ENCODE measurements around the gene XDH.

The XDH gene

GRCh38 chr2:31299547-31299946 is 115.0 kb downstream of the XDH start:
- no peaks in the 10 kb centered on the region for H3K36me3 ChIP-seq (ENCODE audit: insufficient read depth, low read length)
- no peaks in the 10 kb centered on the region for H3K4me1 ChIP-seq (ENCODE audit: insufficient read depth, low read length, severe bottlenecking)
- no peaks in the 10 kb centered on the region for H3K27me3 ChIP-seq (ENCODE audit: insufficient read depth, low read length)

DNA sequence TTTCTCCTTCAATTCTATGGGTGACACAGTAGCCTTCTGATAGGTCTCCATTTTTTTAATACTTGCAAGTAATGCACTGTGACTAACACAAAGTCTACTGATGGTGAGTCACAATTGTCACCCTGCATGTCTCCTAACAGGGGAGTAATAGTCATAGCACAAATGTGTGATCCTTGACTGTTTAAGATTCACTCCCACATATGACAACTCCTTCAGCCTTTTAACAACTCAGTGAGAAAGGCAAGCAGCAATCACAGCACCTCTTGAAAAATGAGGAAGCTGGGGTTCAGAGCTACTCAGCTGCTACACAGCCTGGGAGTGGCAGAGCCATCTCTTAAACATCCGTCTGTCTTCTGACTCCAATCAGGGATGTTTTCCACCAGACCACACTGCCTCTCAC is 116.8 kb downstream of the XDH start:
- H3K79me2 ChIP-seq (ENCODE audit: insufficient read depth, low read length): no peaks in the 10 kb centered on the region
- H3K4me3 ChIP-seq (ENCODE audit: low read depth, low read length, poor library complexity, severe bottlenecking): no peak overlapping the region
- no peaks in the 10 kb centered on the region for H3K9me3 ChIP-seq (ENCODE audit: low read length)
- no peaks in the 10 kb centered on the region for H4K20me1 ChIP-seq (ENCODE audit: insufficient read depth, low read length)
- H3K4me1 ChIP-seq (ENCODE audit: insufficient read depth, low read length, severe bottlenecking): no peaks in the 10 kb centered on the region
- no peaks in the 10 kb centered on the region for H3K9me2 ChIP-seq (ENCODE audit: low read depth, low read length)
- no peaks in the 10 kb centered on the region for H3K27me3 ChIP-seq (ENCODE audit: insufficient read depth, low read length)
- H3K36me3 ChIP-seq (ENCODE audit: insufficient read depth, low read length): no peaks in the 10 kb centered on the region
- TF ChIP-seq EZH2 (IDR thresholded peaks at IDR 0.05; ENCODE audit: borderline replicate concordance, low read length): no peak
- TF ChIP-seq, protein P1, sequence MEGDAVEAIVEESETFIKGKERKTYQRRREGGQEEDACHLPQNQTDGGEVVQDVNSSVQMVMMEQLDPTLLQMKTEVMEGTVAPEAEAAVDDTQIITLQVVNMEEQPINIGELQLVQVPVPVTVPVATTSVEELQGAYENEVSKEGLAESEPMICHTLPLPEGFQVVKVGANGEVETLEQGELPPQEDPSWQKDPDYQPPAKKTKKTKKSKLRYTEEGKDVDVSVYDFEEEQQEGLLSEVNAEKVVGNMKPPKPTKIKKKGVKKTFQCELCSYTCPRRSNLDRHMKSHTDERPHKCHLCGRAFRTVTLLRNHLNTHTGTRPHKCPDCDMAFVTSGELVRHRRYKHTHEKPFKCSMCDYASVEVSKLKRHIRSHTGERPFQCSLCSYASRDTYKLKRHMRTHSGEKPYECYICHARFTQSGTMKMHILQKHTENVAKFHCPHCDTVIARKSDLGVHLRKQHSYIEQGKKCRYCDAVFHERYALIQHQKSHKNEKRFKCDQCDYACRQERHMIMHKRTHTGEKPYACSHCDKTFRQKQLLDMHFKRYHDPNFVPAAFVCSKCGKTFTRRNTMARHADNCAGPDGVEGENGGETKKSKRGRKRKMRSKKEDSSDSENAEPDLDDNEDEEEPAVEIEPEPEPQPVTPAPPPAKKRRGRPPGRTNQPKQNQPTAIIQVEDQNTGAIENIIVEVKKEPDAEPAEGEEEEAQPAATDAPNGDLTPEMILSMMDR (IDR thresholded peaks at IDR 0.05; ENCODE audit: low read length): no peak
- H3K4me2 ChIP-seq (ENCODE audit: low read length): no peak overlapping the region
- H2AFZ ChIP-seq (ENCODE audit: low read length): no peak overlapping the region
- no peak overlapping the region for H3K27ac ChIP-seq (ENCODE audit: low read depth, low read length, poor library complexity, severe bottlenecking)
- H3F3A ChIP-seq (ENCODE audit: insufficient read depth, low read length): no peaks in the 10 kb centered on the region
- H3K9ac ChIP-seq (ENCODE audit: low read length): no peak overlapping the region

More at GRCh38 chr2:31299547-31299946, 115.0 kb downstream of the XDH start:
- Histone ChIP-seq H3K9ac (ENCODE audit: low read length) (no peak overlapping the region), H3F3A (ENCODE audit: insufficient read depth, low read length) (no peaks in the 10 kb centered on the region), H3K4me3 (ENCODE audit: low read depth, low read length, poor library complexity, severe bottlenecking) (no peak overlapping the region), H3K79me2 (ENCODE audit: insufficient read depth, low read length) (no peaks in the 10 kb centered on the region), H3K27ac (ENCODE audit: low read depth, low read length, poor library complexity, severe bottlenecking) (no peak overlapping the region), H3K9me3 (ENCODE audit: low read length) (no peaks in the 10 kb centered on the region), H2AFZ (ENCODE audit: low read length) (no peak overlapping the region), H3K4me2 (ENCODE audit: low read length) (no peak overlapping the region), H3K9me2 (ENCODE audit: low read depth, low read length) (no peaks in the 10 kb centered on the region), H4K20me1 (ENCODE audit: insufficient read depth, low read length) (no peaks in the 10 kb centered on the region)
- TF ChIP-seq, protein P1 (IDR thresholded peaks at IDR 0.05; ENCODE audit: low read length): no peak
- no peak for TF ChIP-seq EZH2 (IDR thresholded peaks at IDR 0.05; ENCODE audit: borderline replicate concordance, low read length)

GRCh38 chr2:31296641-31297287 is 117.8 kb downstream of the XDH start:
- no peaks in the 10 kb centered on the region for H3K4me1 ChIP-seq (ENCODE audit: insufficient read depth, low read length, severe bottlenecking)
- no peak overlapping the region for H2AFZ ChIP-seq (ENCODE audit: low read length)
- no peaks in the 10 kb centered on the region for H3F3A ChIP-seq (ENCODE audit: insufficient read depth, low read length)
- H3K9ac ChIP-seq (ENCODE audit: low read length): no peak overlapping the region
- no peaks in the 10 kb centered on the region for H4K20me1 ChIP-seq (ENCODE audit: insufficient read depth, low read length)
- no peaks in the 10 kb centered on the region for H3K9me3 ChIP-seq (ENCODE audit: low read length)
- H3K79me2 ChIP-seq (ENCODE audit: insufficient read depth, low read length): no peaks in the 10 kb centered on the region
- no peaks in the 10 kb centered on the region for H3K9me2 ChIP-seq (ENCODE audit: low read depth, low read length)
- H3K27ac ChIP-seq (ENCODE audit: low read depth, low read length, poor library complexity, severe bottlenecking): no peak overlapping the region
- TF ChIP-seq, protein P1 (IDR thresholded peaks at IDR 0.05; ENCODE audit: low read length): no peak
- no peak for TF ChIP-seq EZH2 (IDR thresholded peaks at IDR 0.05; ENCODE audit: borderline replicate concordance, low read length)
- no peaks in the 10 kb centered on the region for H3K27me3 ChIP-seq (ENCODE audit: insufficient read depth, low read length)
- H3K36me3 ChIP-seq (ENCODE audit: insufficient read depth, low read length): no peaks in the 10 kb centered on the region
- H3K4me3 ChIP-seq (ENCODE audit: low read depth, low read length, poor library complexity, severe bottlenecking): no peak overlapping the region
- no peak overlapping the region for H3K4me2 ChIP-seq (ENCODE audit: low read length)
